Measurements from ENCODE around the gene TTC9C. TPM values are rescaled to one million over a fixed set of nuclear protein-coding genes. Genes with fewer than 3 reads are reported as not detected.

Gene TTC9C
- total RNA-seq, 3 donors from 2014 or later = 19.2 to 26.2 (median 25.8) TPM

DNA sequence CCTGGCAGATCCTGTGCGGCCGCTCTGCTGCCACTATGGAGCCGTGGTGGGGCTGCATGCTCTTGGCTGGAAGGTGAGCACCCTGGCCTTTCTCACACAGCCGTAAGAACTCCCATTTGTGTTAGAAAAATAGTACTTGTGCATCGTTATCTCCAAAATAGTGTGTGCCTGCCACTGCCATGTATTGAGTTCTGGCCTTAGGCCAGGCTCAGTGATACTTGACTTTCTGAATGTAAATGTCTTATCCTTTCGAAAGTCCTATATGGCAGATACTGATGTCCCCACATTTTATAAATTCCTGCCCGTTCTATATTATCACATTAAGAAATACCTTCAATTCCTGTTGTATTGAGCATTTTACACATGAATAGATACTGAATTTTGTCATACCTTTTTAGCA is 54.5 kb downstream of the TTC9C start:
- intact Hi-C loops (cut with DNase I; ENCODE audit: low total_unique reads) = loop anchor here (10.0 kb wide), 2 partner anchors 52 to 82 kb away; partner anchors contain the start of genes STX5, TEX54 and WDR74
- no peak for TF ChIP-seq POLR2AphosphoS5 (IDR thresholded peaks at IDR 0.05)
- TF ChIP-seq, protein P1, sequence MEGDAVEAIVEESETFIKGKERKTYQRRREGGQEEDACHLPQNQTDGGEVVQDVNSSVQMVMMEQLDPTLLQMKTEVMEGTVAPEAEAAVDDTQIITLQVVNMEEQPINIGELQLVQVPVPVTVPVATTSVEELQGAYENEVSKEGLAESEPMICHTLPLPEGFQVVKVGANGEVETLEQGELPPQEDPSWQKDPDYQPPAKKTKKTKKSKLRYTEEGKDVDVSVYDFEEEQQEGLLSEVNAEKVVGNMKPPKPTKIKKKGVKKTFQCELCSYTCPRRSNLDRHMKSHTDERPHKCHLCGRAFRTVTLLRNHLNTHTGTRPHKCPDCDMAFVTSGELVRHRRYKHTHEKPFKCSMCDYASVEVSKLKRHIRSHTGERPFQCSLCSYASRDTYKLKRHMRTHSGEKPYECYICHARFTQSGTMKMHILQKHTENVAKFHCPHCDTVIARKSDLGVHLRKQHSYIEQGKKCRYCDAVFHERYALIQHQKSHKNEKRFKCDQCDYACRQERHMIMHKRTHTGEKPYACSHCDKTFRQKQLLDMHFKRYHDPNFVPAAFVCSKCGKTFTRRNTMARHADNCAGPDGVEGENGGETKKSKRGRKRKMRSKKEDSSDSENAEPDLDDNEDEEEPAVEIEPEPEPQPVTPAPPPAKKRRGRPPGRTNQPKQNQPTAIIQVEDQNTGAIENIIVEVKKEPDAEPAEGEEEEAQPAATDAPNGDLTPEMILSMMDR (IDR thresholded peaks at IDR 0.05) = no peak
- TF ChIP-seq POLR2A (IDR thresholded peaks at IDR 0.05) = no peak
- H3K4me3 ChIP-seq = no peak overlapping the region
- no peaks in the 10 kb centered on the region for H3K9me3 ChIP-seq
- H3K36me3 ChIP-seq = no peaks in the 10 kb centered on the region
- no peak for DNase-seq (ENCODE audit: low spot score in 2 of 2)
- H3K27ac ChIP-seq = no peak overlapping the region
- H3K4me1 ChIP-seq = peaks cover 0 to 7% of the 10 kb centered on the region in 2 donors
- H3K27me3 ChIP-seq = no peaks in the 10 kb centered on the region

DNA sequence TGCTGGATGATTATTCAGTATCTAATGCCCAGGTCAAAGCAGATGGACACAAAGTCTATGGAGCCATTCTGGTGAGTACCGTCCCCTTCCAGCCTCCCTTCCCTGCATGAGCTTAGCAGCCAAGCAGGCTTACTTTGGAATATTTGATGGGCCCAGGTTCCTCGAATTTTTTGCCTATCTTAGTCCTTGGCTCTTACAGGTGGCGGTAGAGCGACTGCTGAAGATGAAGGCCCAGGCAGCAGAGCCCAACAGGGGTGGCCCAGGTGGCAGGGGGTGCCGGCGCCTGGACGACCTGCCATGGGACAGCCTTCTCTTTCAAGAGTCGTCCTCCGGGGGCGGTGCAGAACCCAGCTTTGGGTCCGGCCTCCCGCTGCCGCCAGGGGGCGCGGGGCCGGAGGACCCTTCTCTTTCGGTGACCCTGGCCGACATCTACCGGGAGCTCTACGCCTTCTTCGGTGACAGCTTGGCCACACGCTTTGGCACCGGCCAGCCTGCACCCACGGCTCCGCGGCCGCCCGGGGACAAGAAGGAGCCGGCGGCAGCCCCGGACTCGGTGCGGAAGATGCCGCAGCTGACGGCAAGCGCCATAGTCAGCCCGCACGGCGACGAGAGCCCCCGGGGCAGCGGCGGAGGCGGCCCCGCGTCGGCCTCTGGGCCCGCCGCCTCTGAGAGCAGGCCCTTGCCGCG is 58.2 kb downstream of the TTC9C start:
- DNase-seq (ENCODE audit: low spot score in 2 of 2) = peak; percentile 86 to 91
- TF ChIP-seq, protein P1 (IDR thresholded peaks at IDR 0.05) = peak; percentile 93 to 97 (median 95)
- TF ChIP-seq POLR2A (IDR thresholded peaks at IDR 0.05) (no peak), POLR2AphosphoS5 (IDR thresholded peaks at IDR 0.05) (peak in 2 of 3 donors; percentile 21 to 59)
- Histone ChIP-seq H3K27me3 (no peaks in the 10 kb centered on the region), H3K4me3 (peak overlapping the region; percentile 97 to 100 (median 99)), H3K36me3 (no peaks in the 10 kb centered on the region), H3K27ac (peak overlapping the region; percentile 94 to 96), H3K4me1 (peaks cover 6 to 7% of the 10 kb centered on the region in 2 donors), H3K9me3 (no peaks in the 10 kb centered on the region)
- intact Hi-C loops (cut with DNase I; ENCODE audit: low total_unique reads) = loop anchor here (5.0 to 10.0 kb wide), 3 partner anchors 48 to 1596 kb away; partner anchors contain the start of genes STX5, TEX54 and WDR74

DNA sequence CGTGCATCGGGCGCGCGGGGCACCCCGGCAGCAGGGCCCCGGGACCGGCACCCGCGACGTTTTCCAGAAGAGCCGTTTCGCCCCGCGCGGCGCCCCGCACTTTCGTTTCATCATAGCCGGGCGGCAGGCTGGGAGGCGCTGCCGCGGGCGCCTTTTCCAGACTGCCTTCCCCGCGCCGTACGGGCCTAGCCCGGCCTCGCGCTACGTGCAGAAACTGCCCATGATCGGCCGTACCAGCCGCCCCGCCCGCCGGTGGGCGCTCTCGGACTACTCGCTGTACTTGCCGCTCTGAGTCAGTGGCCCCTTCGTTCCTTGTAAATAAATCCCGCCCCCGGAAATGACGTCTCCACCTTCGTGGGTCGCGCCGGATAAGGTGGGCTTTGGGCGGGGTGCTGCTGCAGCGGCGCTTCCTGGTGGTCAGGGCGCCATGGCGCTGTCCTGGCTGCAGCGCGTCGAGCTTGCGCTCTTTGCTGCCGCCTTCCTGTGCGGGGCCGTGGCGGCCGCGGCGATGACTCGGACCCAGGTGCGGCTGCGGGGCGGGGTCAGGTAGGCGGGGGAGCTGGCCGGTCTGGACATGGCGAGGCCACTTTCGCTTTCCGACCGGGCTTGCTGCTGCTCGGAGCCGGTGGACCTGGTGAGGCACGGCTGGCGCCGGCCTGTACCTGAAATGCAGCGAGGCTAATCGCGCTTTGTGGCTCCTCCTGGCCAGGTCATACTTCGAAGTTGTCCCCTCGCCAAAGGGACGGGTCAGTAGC is 58.9 kb downstream of the TTC9C start, which contains the start of gene TMEM179B:
TMEM179B (plus strand) TSS at position 398 of the 755 bp plus-strand sequence; CDS start at position 428, 30 bp downstream.
- Histone ChIP-seq H3K4me3 (peak within 1 kb of the TSS; percentile 97 to 100 (median 99)), H3K4me1 (peaks cover 6 to 7% of the 10 kb centered on the region in 2 donors), H3K36me3 (no peaks in the 10 kb centered on the region), H3K27me3 (no peaks in the 10 kb centered on the region), H3K9me3 (no peaks in the 10 kb centered on the region), H3K27ac (peak within 1 kb of the TSS; percentile 94 to 96)
- TF ChIP-seq POLR2AphosphoS5 (IDR thresholded peaks at IDR 0.05) (peak; percentile 97 to 98 (median 97)), POLR2A (IDR thresholded peaks at IDR 0.05) (peak; percentile 96)
- TF ChIP-seq, protein P1 (IDR thresholded peaks at IDR 0.05) = peak in 1 of 3 donors; percentile 58
- peak; percentile 98 for DNase-seq (ENCODE audit: low spot score in 2 of 2)
- intact Hi-C loops (cut with DNase I; ENCODE audit: low total_unique reads) = loop anchor here (5.0 to 10.0 kb wide), 3 partner anchors 48 to 1595 kb away; partner anchors contain the start of genes STX5, TEX54 and WDR74

Other genes starting within 250 kb of the TTC9C start
- 1,000 to 10,000 TPM in 2 of 3 donors, 100 to 1,000 TPM in 1; 636 to 1,393 (median 1,040) TPM for gene AHNAK, start 181.7 kb upstream of the TTC9C start, total RNA-seq
- 1,000 to 10,000 TPM; 1,312 to 1,961 (median 1,794) TPM for gene EEF1G, start 154.6 kb upstream of the TTC9C start, total RNA-seq
- gene TUT1, start 137.0 kb upstream of the TTC9C start, total RNA-seq = 10 to 100 TPM in 2 of 3 donors, 1 to 10 TPM in 1; 7.7 to 12.1 (median 10.7) TPM
- 10 to 100 TPM; 61.3 to 92.8 (median 85.5) TPM for gene MTA2, start 126.6 kb upstream of the TTC9C start, total RNA-seq
- gene EML3, start 115.7 kb upstream of the TTC9C start, total RNA-seq = 10 to 100 TPM; 34.7 to 58.7 (median 35.7) TPM
- 10 to 100 TPM in 2 of 3 donors, 1 to 10 TPM in 1; 8.5 to 11.5 (median 11.0) TPM for gene ROM1, start 115.2 kb upstream of the TTC9C start, total RNA-seq
- gene B3GAT3, start 106.5 kb upstream of the TTC9C start, total RNA-seq = 10 to 100 TPM; 19.0 to 38.0 (median 29.6) TPM
- 100 to 1,000 TPM; 114 to 116 (median 116) TPM for gene GANAB, start 81.9 kb upstream of the TTC9C start, total RNA-seq
- gene INTS5, start 75.2 kb upstream of the TTC9C start, total RNA-seq = 10 to 100 TPM; 14.6 to 19.0 (median 18.4) TPM
- gene C11orf98, start 63.3 kb upstream of the TTC9C start, total RNA-seq = 10 to 100 TPM; 22.9 to 42.9 (median 25.2) TPM
- 10 to 100 TPM in 1 of 3 donors, 1 to 10 TPM in 2; 5.4 to 16.1 (median 5.8) TPM for gene CSKMT, start 63.2 kb upstream of the TTC9C start, total RNA-seq
- gene UQCC3, start 56.8 kb upstream of the TTC9C start, total RNA-seq = 1 to 10 TPM; 7.4 to 9.8 (median 8.3) TPM
- 1 to 10 TPM; 4.3 to 6.0 (median 5.6) TPM for gene LBHD1, start 56.2 kb upstream of the TTC9C start, total RNA-seq
- gene UBXN1, start 49.4 kb upstream of the TTC9C start, total RNA-seq = 100 to 1,000 TPM; 204 to 248 (median 239) TPM
- 10 to 100 TPM in 2 of 3 donors, 1 to 10 TPM in 1; 9.8 to 15.1 (median 13.6) TPM for gene LRRN4CL, start 39.0 kb upstream of the TTC9C start, total RNA-seq
- gene BSCL2, start 21.1 kb upstream of the TTC9C start, total RNA-seq = 10 to 100 TPM; 40.2 to 58.4 (median 54.1) TPM
- not detected for gene GNG3, start 20.8 kb upstream of the TTC9C start, total RNA-seq
- 10 to 100 TPM; 22.3 to 24.5 (median 23.6) TPM for gene HNRNPUL2, start 1.0 kb upstream of the TTC9C start, total RNA-seq
- 1 to 10 TPM; 5.9 to 9.7 (median 9.0) TPM for gene ZBTB3, start 25.7 kb downstream of the TTC9C start, total RNA-seq
- gene POLR2G, start 33.1 kb downstream of the TTC9C start, total RNA-seq = 10 to 100 TPM; 54.2 to 80.6 (median 65.5) TPM
- 10 to 100 TPM; 14.1 to 20.8 (median 20.5) TPM for gene TAF6L, start 42.9 kb downstream of the TTC9C start, total RNA-seq
- gene TMEM179B, start 58.9 kb downstream of the TTC9C start, total RNA-seq = 10 to 100 TPM; 61.4 to 66.9 (median 64.9) TPM
- 10 to 100 TPM; 26.9 to 34.1 (median 29.8) TPM for gene TMEM223, start 63.5 kb downstream of the TTC9C start, total RNA-seq
- 10 to 100 TPM; 74.9 to 89.3 (median 76.4) TPM for gene NXF1, start 77.0 kb downstream of the TTC9C start, total RNA-seq
- gene STX5, start 103.6 kb downstream of the TTC9C start, total RNA-seq = 10 to 100 TPM; 30.8 to 42.3 (median 34.2) TPM
- 1 to 10 TPM in 1 of 3 donors, not detected in 2; 1.6 TPM for gene TEX54, start 104.4 kb downstream of the TTC9C start, total RNA-seq
- gene WDR74, start 111.1 kb downstream of the TTC9C start, total RNA-seq = 10 to 100 TPM; 46.6 to 62.6 (median 48.7) TPM
- gene SLC3A2, start 152.4 kb downstream of the TTC9C start, total RNA-seq = 100 to 1,000 TPM; 147 to 214 (median 171) TPM
- gene CHRM1, start 192.9 kb downstream of the TTC9C start, total RNA-seq = 1 to 10 TPM in 1 of 3 donors, under 1 TPM in 1, not detected in 1; 0.88 to 1.3 TPM

Data from breast epithelium (tissue), 4 donors.